Astrocyte (in vitro differentiated cells and primary cell): Measurements from ENCODE around the gene STUM. TPM values are rescaled to one million over a fixed set of nuclear protein-coding genes. Genes with fewer than 3 reads are reported as not detected.

Experiments
- DNase-seq: peaks from one replicate; pipeline ENCODE4 v3.0.0-alpha.2; 2010; ENCODE audit warnings: low read depth
- FAIRE-seq: peaks from 2 replicates; lab custom pipeline; 2011; peaks lifted over from hg19 to GRCh38; lab: Jason Lieb, UNC
- H2AFZ ChIP-seq: 2 replicates; pipeline ENCODE4 v1.6.0; 2012; ENCODE audit warnings: low read depth, low read length, inconsistent platforms
- H3K27ac ChIP-seq: 2 replicates; pipeline ENCODE4 v1.5.1; 2011; ENCODE audit warnings: low read depth, low read length, inconsistent platforms
- H3K27me3 ChIP-seq: 2 replicates; pipeline ENCODE4 v1.6.0; 2011; ENCODE audit warnings: low read length, inconsistent platforms; ENCODE audit not compliant: insufficient read depth
- H3K36me3 ChIP-seq: 2 replicates; pipeline ENCODE4 v1.5.1; 2011; ENCODE audit warnings: low read length, inconsistent platforms; ENCODE audit not compliant: insufficient read depth
- H3K4me1 ChIP-seq: 2 replicates; pipeline ENCODE4 v1.5.1; 2011; ENCODE audit warnings: low read length, inconsistent platforms; ENCODE audit not compliant: insufficient read depth
- H3K4me2 ChIP-seq: 2 replicates; pipeline ENCODE4 v1.6.0; 2012; ENCODE audit warnings: low read length, inconsistent platforms
- H3K4me3 ChIP-seq: 2 replicates; pipeline ENCODE4 v1.5.1; 2011; ENCODE audit warnings: low read depth, mild to moderate bottlenecking, low read length, inconsistent platforms; ENCODE audit not compliant: insufficient read depth
- H3K79me2 ChIP-seq: 2 replicates; pipeline ENCODE4 v1.6.0; 2012; ENCODE audit warnings: mild to moderate bottlenecking, low read length, inconsistent platforms; ENCODE audit not compliant: insufficient read depth
- H3K9ac ChIP-seq: 2 replicates; pipeline ENCODE4 v1.6.0; 2012; ENCODE audit warnings: mild to moderate bottlenecking, low read length, inconsistent platforms
- H3K9me3 ChIP-seq: 2 replicates; pipeline ENCODE4 v1.5.1; 2012; ENCODE audit warnings: low read depth, mild to moderate bottlenecking, low read length, inconsistent platforms; ENCODE audit not compliant: insufficient read depth
- H4K20me1 ChIP-seq: 2 replicates; pipeline ENCODE4 v1.6.0; 2012; ENCODE audit warnings: low read length, inconsistent platforms; ENCODE audit not compliant: insufficient read depth
- H3K27ac Mint-ChIP-seq: one replicate; pipeline ENCODE4 v1.8.0; 2021; ENCODE audit warnings: mild to moderate bottlenecking, mixed read lengths; ENCODE audit not compliant: unreplicated experiment
- H3K27me3 Mint-ChIP-seq: one replicate; pipeline ENCODE4 v1.8.0; 2021; ENCODE audit warnings: low read depth, mixed read lengths; ENCODE audit not compliant: unreplicated experiment
- H3K36me3 Mint-ChIP-seq: one replicate; pipeline ENCODE4 v1.8.0; 2021; ENCODE audit warnings: low read depth, mixed read lengths; ENCODE audit not compliant: unreplicated experiment
- H3K4me1 Mint-ChIP-seq: one replicate; pipeline ENCODE4 v1.8.0; 2021; ENCODE audit warnings: low read depth, mixed read lengths; ENCODE audit not compliant: unreplicated experiment
- H3K4me3 Mint-ChIP-seq: one replicate; pipeline ENCODE4 v1.8.0; 2021; ENCODE audit warnings: mild to moderate bottlenecking, moderate library complexity, mixed read lengths; ENCODE audit not compliant: unreplicated experiment
- H3K9me3 Mint-ChIP-seq: one replicate; pipeline ENCODE4 v1.8.0; 2021; ENCODE audit warnings: mild to moderate bottlenecking, mixed read lengths; ENCODE audit not compliant: unreplicated experiment
- EZH2 ChIP-seq: IDR thresholded peaks from 2 replicates; pipeline ENCODE4 v1.6.1; 2012; ENCODE audit warnings: mild to moderate bottlenecking, low read length, inconsistent platforms; ENCODE audit not compliant: insufficient read depth
- total RNA-seq: library from RNA; stranded (reverse); gene quantifications from 2 replicates; pipeline ENCODE4 v1.2.1, GENCODE V29; 2021
- TF ChIP-seq, protein P1 (sequence below): IDR thresholded peaks from 2 replicates; pipeline ENCODE4 v1.5.1; 2011; ENCODE audit warnings: low read depth, mild to moderate bottlenecking, inconsistent platforms, low read length, moderate library complexity; ENCODE audit not compliant: insufficient read depth

STUM gene
- total RNA-seq, 1 donor from 2014 or later: not detected

DNA sequence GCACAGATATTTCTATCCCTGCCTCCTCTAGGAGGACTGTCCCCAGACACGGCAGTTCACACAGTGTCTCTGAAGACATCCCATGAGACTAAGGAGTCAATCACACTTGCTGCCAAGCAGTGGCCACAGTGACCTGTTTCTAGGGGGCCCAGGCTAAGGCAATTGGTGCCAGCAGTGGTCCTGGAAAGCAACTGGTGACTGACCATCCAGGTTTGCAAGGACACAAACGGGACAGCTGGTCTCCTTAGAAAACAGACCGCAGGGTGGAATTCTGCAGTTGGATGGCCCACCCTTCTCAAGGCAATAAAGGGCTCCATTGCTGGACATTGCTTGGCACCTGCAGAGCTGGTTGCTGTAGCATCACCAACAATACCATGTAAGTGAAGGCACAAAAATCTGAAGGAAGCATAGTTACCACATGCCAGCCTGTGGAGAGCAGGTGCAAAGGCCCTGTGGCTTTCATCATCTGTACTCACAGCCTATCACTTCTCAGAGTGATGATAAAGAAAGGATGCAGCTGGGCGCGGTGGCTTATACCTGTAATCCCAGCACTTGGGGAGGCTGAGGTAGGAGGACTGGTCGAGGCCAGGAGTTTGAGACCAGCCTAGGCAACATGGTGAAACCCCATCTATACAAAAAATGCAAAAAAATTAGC, 81.5 kb downstream of the STUM start:
- no peaks in the 10 kb centered on the region for H3K79me2 ChIP-seq
- no peaks in the 10 kb centered on the region for H3K4me1 ChIP-seq

DNA sequence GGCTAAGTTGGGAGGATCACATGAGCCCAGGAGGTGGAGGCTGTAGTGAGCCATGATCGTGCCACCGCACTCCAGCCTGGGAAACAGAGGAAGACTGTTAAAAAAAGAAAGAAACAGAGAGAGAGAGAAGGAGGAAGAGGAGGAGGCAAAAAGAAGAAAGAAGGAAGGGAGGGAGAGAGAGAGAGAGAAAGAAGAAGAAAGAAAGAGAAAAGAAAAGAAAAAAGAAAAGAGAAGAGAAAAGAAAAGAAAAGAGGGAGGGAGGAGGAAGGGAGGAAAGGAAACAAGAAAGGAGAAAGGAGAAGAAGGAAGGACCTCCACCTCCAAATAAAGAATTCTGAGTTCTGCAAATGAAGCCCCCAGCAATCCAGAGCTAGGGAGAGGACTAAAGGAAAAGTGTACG, 82.0 kb downstream of the STUM start:
- H3K4me1 ChIP-seq: no peaks in the 10 kb centered on the region
- no peaks in the 10 kb centered on the region for H3K9me3 Mint-ChIP-seq
- H3K27ac Mint-ChIP-seq: no peak overlapping the region
- DNase-seq (no peak), FAIRE-seq (no peak)
- H3K27me3 ChIP-seq: peaks cover 3% of the 10 kb centered on the region
- no peaks in the 10 kb centered on the region for H3K36me3 ChIP-seq
- H3K9ac ChIP-seq: no peak overlapping the region
- no peaks in the 10 kb centered on the region for H3K79me2 ChIP-seq
- no peaks in the 10 kb centered on the region for H3K9me3 ChIP-seq
- peaks cover 3% of the 10 kb centered on the region for H3K4me1 Mint-ChIP-seq
- no peak overlapping the region for H3K4me3 Mint-ChIP-seq
- H3K36me3 Mint-ChIP-seq: no peaks in the 10 kb centered on the region
- no peak overlapping the region for H3K27ac ChIP-seq
- H3K4me3 ChIP-seq: no peak overlapping the region
- no peak overlapping the region for H2AFZ ChIP-seq
- peaks cover 38% of the 10 kb centered on the region for H3K27me3 Mint-ChIP-seq
- no peak for TF ChIP-seq EZH2
- TF ChIP-seq, protein P1, sequence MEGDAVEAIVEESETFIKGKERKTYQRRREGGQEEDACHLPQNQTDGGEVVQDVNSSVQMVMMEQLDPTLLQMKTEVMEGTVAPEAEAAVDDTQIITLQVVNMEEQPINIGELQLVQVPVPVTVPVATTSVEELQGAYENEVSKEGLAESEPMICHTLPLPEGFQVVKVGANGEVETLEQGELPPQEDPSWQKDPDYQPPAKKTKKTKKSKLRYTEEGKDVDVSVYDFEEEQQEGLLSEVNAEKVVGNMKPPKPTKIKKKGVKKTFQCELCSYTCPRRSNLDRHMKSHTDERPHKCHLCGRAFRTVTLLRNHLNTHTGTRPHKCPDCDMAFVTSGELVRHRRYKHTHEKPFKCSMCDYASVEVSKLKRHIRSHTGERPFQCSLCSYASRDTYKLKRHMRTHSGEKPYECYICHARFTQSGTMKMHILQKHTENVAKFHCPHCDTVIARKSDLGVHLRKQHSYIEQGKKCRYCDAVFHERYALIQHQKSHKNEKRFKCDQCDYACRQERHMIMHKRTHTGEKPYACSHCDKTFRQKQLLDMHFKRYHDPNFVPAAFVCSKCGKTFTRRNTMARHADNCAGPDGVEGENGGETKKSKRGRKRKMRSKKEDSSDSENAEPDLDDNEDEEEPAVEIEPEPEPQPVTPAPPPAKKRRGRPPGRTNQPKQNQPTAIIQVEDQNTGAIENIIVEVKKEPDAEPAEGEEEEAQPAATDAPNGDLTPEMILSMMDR: no peak
- H3K4me2 ChIP-seq: no peak overlapping the region
- no peaks in the 10 kb centered on the region for H4K20me1 ChIP-seq

More for the DNA sequence above, 81.5 kb downstream of the STUM start:
- no peaks in the 10 kb centered on the region for H3K36me3 Mint-ChIP-seq
- H3K27ac Mint-ChIP-seq: no peak overlapping the region
- no peaks in the 10 kb centered on the region for H3K4me1 Mint-ChIP-seq
- Histone ChIP-seq H3K4me2 (no peak overlapping the region), H3K36me3 (no peaks in the 10 kb centered on the region), H3K27me3 (peaks cover 3% of the 10 kb centered on the region), H3K4me3 (no peak overlapping the region), H2AFZ (no peak overlapping the region), H3K9ac (no peak overlapping the region), H4K20me1 (no peaks in the 10 kb centered on the region), H3K27ac (no peak overlapping the region), H3K9me3 (no peaks in the 10 kb centered on the region)
- FAIRE-seq (no peak), DNase-seq (no peak)
- no peaks in the 10 kb centered on the region for H3K9me3 Mint-ChIP-seq
- H3K4me3 Mint-ChIP-seq: no peak overlapping the region
- TF ChIP-seq EZH2: no peak
- TF ChIP-seq, protein P1: no peak
- peaks cover 41% of the 10 kb centered on the region for H3K27me3 Mint-ChIP-seq

DNA sequence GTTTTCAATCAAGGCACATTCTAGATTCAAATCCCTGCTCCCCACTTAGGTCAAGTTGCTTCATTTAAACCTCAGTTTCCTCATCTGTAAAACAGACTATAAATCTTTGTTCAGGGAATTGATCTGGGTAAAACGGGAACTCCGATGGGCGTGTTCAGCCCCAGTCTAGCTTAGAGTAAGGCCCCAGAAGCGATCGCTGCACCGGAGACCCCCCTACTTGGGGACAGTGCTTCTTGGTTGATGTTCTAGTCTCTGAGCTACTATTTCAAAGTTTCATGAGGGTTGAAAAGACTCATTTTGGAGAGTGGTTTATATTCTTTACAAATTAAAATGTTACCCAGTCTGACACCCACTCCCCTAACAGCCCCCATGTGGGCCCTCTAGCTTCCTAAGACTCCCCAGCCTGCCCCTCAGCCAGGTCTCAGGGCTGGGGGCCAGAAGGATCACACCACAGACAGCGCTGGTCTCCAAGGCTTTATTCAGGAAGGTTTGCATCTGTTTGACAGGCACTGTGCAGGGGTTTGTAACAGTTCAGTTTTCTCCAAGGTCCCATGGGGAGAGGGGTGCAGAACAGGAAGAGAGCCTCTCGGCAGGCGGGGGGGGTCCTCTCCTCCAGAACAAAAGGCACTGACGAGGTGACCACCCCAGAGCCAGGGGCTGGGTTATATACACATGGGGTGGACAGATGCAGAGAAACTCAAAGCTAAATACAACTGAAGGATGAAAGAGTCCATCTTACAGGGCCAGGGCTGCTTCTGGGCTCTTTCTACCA, 82.9 kb downstream of the STUM start:
- Histone ChIP-seq H3K9me3 (no peaks in the 10 kb centered on the region), H3K4me1 (no peaks in the 10 kb centered on the region), H3K27ac (no peak overlapping the region), H3K4me2 (no peak overlapping the region), H4K20me1 (no peaks in the 10 kb centered on the region), H3K36me3 (no peaks in the 10 kb centered on the region), H3K27me3 (peaks cover 3% of the 10 kb centered on the region), H3K79me2 (no peaks in the 10 kb centered on the region), H3K9ac (no peak overlapping the region), H2AFZ (no peak overlapping the region), H3K4me3 (no peak overlapping the region)
- no peak for TF ChIP-seq EZH2
- TF ChIP-seq, protein P1: no peak
- DNase-seq (no peak), FAIRE-seq (no peak)
- H3K4me1 Mint-ChIP-seq: peaks cover 3% of the 10 kb centered on the region
- no peaks in the 10 kb centered on the region for H3K9me3 Mint-ChIP-seq
- H3K4me3 Mint-ChIP-seq: no peak overlapping the region
- peaks cover 4% of the 10 kb centered on the region for H3K36me3 Mint-ChIP-seq
- peaks cover 29% of the 10 kb centered on the region for H3K27me3 Mint-ChIP-seq
- H3K27ac Mint-ChIP-seq: no peak overlapping the region
